NB4 (cell line): ENCODE measurements around the gene AKNA.

Experiments
- MYC ChIP-seq: IDR thresholded peaks from 2 replicates; pipeline ENCODE4 v1.6.1; 2011; ENCODE audit warnings: low read depth, low read length
- POLR2A ChIP-seq: IDR thresholded peaks from 2 replicates; pipeline ENCODE4 v1.6.1; 2011; ENCODE audit warnings: mild to moderate bottlenecking; ENCODE audit not compliant: insufficient read length; ENCODE audit errors: extremely low read depth
- TF ChIP-seq, protein P1 (sequence below): IDR thresholded peaks from one replicate; pipeline ENCODE4 v1.5.1; 2012; ENCODE audit warnings: low read depth, low read length
- TF ChIP-seq, protein P2 (sequence below): IDR thresholded peaks from 2 replicates; pipeline ENCODE4 v1.6.1; 2011; ENCODE audit warnings: low read depth, low read length

DNA sequence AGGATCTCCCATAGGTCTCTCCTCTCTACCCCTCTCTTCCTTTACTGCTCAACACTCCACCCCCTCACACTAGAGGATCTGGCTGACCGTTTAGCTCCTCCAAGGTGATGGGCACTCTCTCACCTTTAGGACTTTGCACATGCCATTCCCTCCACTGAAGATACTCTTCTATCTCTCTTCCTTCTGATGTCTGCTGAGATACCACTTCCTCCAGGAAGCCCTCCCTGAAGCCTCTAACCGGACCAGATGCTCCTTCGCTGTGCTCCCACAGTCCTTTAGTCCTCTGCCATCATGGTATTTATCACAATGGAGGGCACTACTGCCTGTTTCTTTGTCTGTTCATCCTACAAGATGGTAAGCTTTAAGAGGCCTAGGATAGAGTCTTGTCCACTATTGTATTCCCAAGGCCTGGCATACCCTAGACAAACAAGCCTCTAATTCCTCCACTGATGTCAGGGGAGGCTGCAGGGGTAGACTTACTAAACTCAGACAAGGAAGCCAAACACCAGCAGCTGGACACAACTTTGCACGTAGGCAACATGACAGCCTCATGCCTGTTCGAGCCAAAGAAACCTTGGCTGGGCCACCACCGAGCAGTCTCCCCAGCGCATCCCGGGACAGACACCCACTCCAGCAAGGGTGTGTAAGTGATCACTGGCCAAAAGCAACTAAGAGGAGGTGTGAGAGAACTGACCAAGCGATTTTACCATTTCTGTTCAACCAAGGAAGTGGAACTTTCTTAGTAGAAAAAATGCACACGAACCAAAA lies 37.9 kb downstream of the AKNA start:
- TF ChIP-seq, protein P1, sequence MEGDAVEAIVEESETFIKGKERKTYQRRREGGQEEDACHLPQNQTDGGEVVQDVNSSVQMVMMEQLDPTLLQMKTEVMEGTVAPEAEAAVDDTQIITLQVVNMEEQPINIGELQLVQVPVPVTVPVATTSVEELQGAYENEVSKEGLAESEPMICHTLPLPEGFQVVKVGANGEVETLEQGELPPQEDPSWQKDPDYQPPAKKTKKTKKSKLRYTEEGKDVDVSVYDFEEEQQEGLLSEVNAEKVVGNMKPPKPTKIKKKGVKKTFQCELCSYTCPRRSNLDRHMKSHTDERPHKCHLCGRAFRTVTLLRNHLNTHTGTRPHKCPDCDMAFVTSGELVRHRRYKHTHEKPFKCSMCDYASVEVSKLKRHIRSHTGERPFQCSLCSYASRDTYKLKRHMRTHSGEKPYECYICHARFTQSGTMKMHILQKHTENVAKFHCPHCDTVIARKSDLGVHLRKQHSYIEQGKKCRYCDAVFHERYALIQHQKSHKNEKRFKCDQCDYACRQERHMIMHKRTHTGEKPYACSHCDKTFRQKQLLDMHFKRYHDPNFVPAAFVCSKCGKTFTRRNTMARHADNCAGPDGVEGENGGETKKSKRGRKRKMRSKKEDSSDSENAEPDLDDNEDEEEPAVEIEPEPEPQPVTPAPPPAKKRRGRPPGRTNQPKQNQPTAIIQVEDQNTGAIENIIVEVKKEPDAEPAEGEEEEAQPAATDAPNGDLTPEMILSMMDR: no peak
- TF ChIP-seq POLR2A (no peak), MYC (no peak)
- TF ChIP-seq, protein P2, sequence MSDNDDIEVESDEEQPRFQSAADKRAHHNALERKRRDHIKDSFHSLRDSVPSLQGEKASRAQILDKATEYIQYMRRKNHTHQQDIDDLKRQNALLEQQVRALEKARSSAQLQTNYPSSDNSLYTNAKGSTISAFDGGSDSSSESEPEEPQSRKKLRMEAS: no peak
